ENCODE data around the gene CPN2.
A peak's percentile ranks its signal among the peaks of the same experiment; 100 is the strongest.

CPN2 gene

GRCh38 chr3:194304186-194304917 is 46.8 kb downstream of the CPN2 start:
- Histone ChIP-seq H3K9me2 (replicated peaks; ENCODE audit: low read depth, low read length) (no peaks in the 10 kb centered on the region), H3K79me2 (ENCODE audit: insufficient read depth, low read length) (0 out of 2 replicates have a peak, but pooled peaks cover 2% of the 10 kb centered on the region), H3K4me2 (ENCODE audit: low read depth, low read length, poor library complexity, severe bottlenecking) (peak overlapping the region; percentile 72), H3K4me3 (ENCODE audit: low read length, poor library complexity, severe bottlenecking) (no peak overlapping the region), H3K36me3 (ENCODE audit: insufficient read depth, low read length) (no peaks in the 10 kb centered on the region), H2AFZ (ENCODE audit: low read length) (no peak overlapping the region), H3F3A (ENCODE audit: low read depth) (peaks cover 15% of the 10 kb centered on the region), H3K27me3 (ENCODE audit: insufficient read depth, low read length, poor library complexity, severe bottlenecking) (no peaks in the 10 kb centered on the region), H4K20me1 (ENCODE audit: insufficient read depth, low read length, poor library complexity, severe bottlenecking) (no peaks in the 10 kb centered on the region), H3K9me3 (ENCODE audit: insufficient read depth, low read depth, low read length) (no peaks in the 10 kb centered on the region), H3K4me1 (ENCODE audit: insufficient read depth, low read length, poor library complexity, severe bottlenecking) (peaks cover 77% of the 10 kb centered on the region), H3K9ac (ENCODE audit: low read depth, low read length, poor library complexity, severe bottlenecking) (no peak overlapping the region)
- TF ChIP-seq CTCF (conservative IDR thresholded peaks at IDR 0.05; ENCODE audit: low read length) = no peak
- no peak for TF ChIP-seq EZH2phosphoT487 (IDR thresholded peaks at IDR 0.05; ENCODE audit: borderline replicate concordance)

- H3K9ac ChIP-seq (ENCODE audit: low read depth, low read length, poor library complexity, severe bottlenecking) = no peak overlapping the region
- no peaks in the 10 kb centered on the region for H3K9me2 ChIP-seq (replicated peaks; ENCODE audit: low read depth, low read length)
- H3K4me1 ChIP-seq (ENCODE audit: insufficient read depth, low read length, poor library complexity, severe bottlenecking) = peaks cover 76% of the 10 kb centered on the region
- no peaks in the 10 kb centered on the region for H3K36me3 ChIP-seq (ENCODE audit: insufficient read depth, low read length)
- no peak for TF ChIP-seq EZH2phosphoT487 (IDR thresholded peaks at IDR 0.05; ENCODE audit: borderline replicate concordance)
- no peak overlapping the region for H3K4me3 ChIP-seq (ENCODE audit: low read length, poor library complexity, severe bottlenecking)
- H3F3A ChIP-seq (ENCODE audit: low read depth) = peaks cover 15% of the 10 kb centered on the region
- H3K9me3 ChIP-seq (ENCODE audit: insufficient read depth, low read depth, low read length) = no peaks in the 10 kb centered on the region
- no peaks in the 10 kb centered on the region for H4K20me1 ChIP-seq (ENCODE audit: insufficient read depth, low read length, poor library complexity, severe bottlenecking)
- H2AFZ ChIP-seq (ENCODE audit: low read length) = no peak overlapping the region
- no peaks in the 10 kb centered on the region for H3K27me3 ChIP-seq (ENCODE audit: insufficient read depth, low read length, poor library complexity, severe bottlenecking)
- 0 out of 2 replicates have a peak, but pooled peaks cover 2% of the 10 kb centered on the region for H3K79me2 ChIP-seq (ENCODE audit: insufficient read depth, low read length)
- H3K4me2 ChIP-seq (ENCODE audit: low read depth, low read length, poor library complexity, severe bottlenecking) = no peak overlapping the region
Measured at GRCh38 chr3:194303749-194304148, 47.4 kb downstream of the CPN2 start.

- no peak overlapping the region for H2AFZ ChIP-seq (ENCODE audit: low read length)
- peaks cover 62% of the 10 kb centered on the region for H3K4me1 ChIP-seq (ENCODE audit: insufficient read depth, low read length, poor library complexity, severe bottlenecking)
- 0 out of 2 replicates have a peak, but pooled peaks cover 2% of the 10 kb centered on the region for H3K79me2 ChIP-seq (ENCODE audit: insufficient read depth, low read length)
- H4K20me1 ChIP-seq (ENCODE audit: insufficient read depth, low read length, poor library complexity, severe bottlenecking) = no peaks in the 10 kb centered on the region
- peaks cover 8% of the 10 kb centered on the region; the same call in 1 of the 2 replicates for H3F3A ChIP-seq (ENCODE audit: low read depth)
- no peaks in the 10 kb centered on the region for H3K36me3 ChIP-seq (ENCODE audit: insufficient read depth, low read length)
- no peak overlapping the region for H3K9ac ChIP-seq (ENCODE audit: low read depth, low read length, poor library complexity, severe bottlenecking)
- H3K9me3 ChIP-seq (ENCODE audit: insufficient read depth, low read depth, low read length) = no peaks in the 10 kb centered on the region
- TF ChIP-seq CTCF (conservative IDR thresholded peaks at IDR 0.05; ENCODE audit: low read length) = no peak
- TF ChIP-seq EZH2phosphoT487 (IDR thresholded peaks at IDR 0.05; ENCODE audit: borderline replicate concordance) = no peak
- H3K9me2 ChIP-seq (replicated peaks; ENCODE audit: low read depth, low read length) = no peaks in the 10 kb centered on the region
- H3K4me3 ChIP-seq (ENCODE audit: low read length, poor library complexity, severe bottlenecking) = no peak overlapping the region
- H3K27me3 ChIP-seq (ENCODE audit: insufficient read depth, low read length, poor library complexity, severe bottlenecking) = no peaks in the 10 kb centered on the region
- peak overlapping the region; percentile 8 for H3K4me2 ChIP-seq (ENCODE audit: low read depth, low read length, poor library complexity, severe bottlenecking)
Measured at GRCh38 chr3:194301730-194302129, 49.4 kb downstream of the CPN2 start.
